Measurements from ENCODE around the gene HOXD13. TPM values are rescaled to one million over a fixed set of nuclear protein-coding genes. Genes with fewer than 3 reads are reported as not detected.

The HOXD13 gene
- 0.28 and 1.0 TPM in 2 replicates for polyA plus RNA-seq (2014; cell fraction: cytosol; rRNA removed)
- polyA plus RNA-seq (2014; cell fraction: nucleus; rRNA removed): 0.08 TPM in 1 of 2 replicates, not detected in the other

- DNase-seq (ENCODE audit: low spot score): no peak
These were observed at the start of gene HOXD13 for GRCh38 chr2:176092270-176093144. TSS of gene HOXD13 (plus strand) at chr2:176092721. CDS start at chr2:176092891, 170 bp downstream.

DNA sequence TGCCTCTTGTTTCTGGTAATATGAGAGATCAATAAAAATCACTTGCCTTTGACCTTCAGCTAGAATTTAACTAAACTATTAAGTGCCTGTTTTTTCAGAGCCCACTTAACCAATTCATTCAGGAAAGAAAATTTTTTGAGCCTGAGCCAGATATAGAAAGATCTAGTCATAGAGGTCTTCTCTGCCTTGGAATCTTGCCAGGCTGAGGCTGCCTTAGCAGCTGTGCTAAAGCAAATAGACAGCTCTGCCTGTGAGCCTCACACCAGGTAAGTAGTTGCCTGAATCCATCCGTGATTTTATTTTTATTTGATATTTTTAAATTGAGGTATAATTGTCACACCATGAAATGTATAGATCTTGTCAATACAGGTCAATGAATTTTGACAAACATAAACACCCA, 36.1 kb upstream of the HOXD13 start:
- DNase-seq (ENCODE audit: low spot score): no peak

DNA sequence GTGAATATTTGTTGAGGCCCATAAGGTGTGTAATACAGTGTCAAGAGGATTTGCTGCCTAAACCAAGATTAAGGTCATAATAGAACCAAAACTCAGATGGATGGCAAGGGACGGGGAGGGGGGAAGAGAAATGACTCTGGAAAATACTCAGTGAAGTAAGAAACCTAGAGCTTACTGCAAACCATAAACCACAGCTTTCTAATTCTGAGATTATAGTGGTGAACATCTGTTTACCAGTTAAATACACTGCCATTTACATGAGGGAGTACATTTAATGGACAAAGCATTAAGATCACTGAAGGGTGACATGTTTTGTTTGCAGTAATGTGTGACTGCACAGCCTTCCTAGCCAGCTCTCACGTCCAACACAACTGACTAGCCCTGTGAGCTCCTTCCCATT, 28.6 kb upstream of the HOXD13 start:
- DNase-seq (ENCODE audit: low spot score): no peak

DNA sequence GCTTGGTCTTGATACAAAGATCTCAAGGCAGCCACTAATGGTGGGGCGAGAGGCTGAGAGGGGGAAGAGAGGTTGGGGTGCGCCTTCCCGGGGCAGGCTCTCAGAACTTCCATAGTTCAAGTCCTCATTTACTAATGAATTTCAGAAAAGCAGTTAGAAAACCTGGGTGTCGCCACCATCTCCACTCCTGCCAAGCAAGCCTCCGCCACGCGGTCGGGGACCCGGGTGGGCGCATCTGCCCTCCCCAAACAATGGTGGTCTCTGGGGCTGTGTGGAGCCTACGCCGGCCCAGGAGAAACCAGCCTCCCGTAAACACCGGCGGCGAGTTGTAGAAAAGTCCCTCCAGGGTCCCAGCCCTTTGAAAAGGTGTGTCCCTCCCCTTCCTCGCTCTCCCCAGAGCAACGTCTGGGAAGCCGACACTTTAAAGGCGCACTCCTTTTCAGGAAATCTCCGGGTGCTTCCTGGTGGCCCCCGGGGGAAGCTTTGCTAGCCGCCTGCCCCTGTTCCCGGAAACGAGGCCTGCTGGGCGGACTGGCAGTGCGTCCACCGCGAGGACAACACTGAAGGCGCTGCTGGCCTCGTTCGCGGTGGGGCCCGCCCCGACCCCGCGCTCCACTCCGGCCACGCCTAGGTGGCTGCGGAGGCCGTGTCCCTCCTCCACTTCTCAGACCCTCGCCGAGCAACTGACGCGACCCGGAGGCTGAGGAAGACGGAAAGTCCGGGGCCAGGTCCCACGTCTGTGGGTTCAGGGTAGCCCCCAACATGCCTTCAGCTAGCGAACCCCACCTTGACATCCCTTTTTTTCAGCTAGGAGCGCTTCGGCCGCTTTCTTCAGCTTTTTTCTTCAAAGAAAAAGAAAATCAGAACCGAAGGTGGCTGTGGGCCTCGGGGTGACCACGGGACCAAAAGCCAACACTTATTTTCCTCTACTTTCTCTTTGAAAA, 25.6 kb upstream of the HOXD13 start:
- no peak for DNase-seq (ENCODE audit: low spot score)

- DNase-seq (ENCODE audit: low spot score): no peak
These were observed 24.7 kb upstream of the HOXD13 start for GRCh38 chr2:176067589-176068418.

GRCh38 chr2:176068419-176068832, 24.1 kb upstream of the HOXD13 start:
- no peak for DNase-seq (ENCODE audit: low spot score)

- no peak for DNase-seq (ENCODE audit: low spot score)
These were observed 20.9 kb upstream of the HOXD13 start for GRCh38 chr2:176071330-176072291.

GRCh38 chr2:176072292-176072669, 20.2 kb upstream of the HOXD13 start:
- no peak for DNase-seq (ENCODE audit: low spot score)

DNA sequence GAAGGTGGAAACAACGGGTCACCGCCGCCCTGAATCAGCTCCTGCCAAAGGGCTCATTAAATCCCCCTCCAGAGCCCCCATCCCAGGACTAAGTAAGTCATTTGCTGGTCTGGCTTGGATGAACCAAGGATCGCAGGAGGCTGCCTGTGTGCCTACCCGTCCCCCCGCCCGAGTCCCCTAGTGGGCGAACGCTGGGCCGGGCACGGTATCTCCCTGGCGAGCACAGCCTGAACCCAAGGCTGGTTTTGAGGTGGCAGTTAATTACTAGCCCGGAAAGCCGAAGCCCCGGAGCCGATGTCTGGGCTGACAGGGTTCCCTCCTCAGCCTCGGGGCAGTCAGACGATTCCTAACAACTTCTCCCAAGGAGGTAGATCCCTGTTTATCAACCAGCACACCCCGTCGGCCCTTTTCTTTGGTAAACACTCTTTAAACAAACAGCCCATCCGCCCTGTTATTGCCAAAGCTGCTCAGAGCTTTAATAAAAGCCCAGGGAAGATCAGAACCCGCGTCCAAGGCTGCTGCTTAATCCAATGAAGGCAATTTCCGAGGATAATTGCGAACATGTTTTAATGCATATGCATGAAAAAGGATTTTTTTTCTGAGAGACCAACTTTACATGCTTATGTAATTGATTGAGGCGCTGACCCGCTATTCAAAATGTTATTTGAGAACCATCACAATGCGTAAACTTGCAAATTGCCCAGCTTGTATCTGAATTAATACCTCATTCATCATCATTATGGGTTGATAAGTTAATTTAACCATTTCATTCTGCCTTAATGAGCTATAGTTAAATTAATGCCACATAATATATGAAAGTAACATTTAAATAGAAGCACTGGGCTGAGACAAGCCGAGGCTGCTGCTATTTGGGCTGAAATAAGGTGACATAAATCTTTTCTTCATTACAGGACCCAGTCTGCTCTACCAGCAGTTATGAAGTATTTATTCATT, 19.3 kb upstream of the HOXD13 start:
- DNase-seq (ENCODE audit: low spot score): no peak

- DNase-seq (ENCODE audit: low spot score): no peak
These were observed 17.5 kb upstream of the HOXD13 start for GRCh38 chr2:176074919-176075425.

DNA sequence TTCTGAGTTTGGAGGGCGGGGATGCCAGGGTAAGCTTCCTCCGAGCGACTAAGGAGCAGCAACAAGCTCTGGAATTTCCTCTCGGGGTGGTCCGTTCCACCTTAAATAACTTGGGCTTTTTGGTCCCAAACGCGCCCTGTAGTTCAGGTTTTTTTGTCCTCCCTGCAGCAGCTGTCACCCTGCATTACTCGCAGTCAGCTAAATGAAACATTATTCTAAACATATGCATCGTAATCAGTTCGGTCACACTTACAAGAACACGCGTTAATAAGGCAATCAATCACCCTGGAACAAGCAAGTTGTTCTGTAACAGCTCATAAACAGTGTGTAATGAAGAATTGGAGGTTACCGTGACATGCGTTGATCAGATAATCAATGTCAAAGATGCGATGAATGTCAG, 17.0 kb upstream of the HOXD13 start:
- DNase-seq (ENCODE audit: low spot score): no peak

DNA sequence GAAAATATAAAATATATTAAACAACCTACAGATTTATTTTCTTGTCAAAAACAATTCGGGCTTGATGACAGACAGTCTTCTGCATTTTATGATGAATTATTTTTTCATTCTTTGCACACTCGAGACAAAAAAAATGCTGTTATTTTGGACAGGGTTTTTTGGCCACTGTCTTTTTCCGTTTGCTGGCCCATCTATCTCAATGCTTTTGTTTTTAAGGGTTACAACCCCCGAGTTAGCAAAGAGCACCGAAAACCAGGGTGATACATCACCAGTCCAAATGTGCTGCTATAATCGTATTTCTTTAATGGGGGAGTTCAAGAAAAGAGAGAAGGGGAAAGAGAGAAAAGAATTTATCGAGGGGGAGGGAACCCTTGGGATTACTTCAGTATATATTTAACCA, 16.5 kb upstream of the HOXD13 start:
- no peak for DNase-seq (ENCODE audit: low spot score)

- DNase-seq (ENCODE audit: low spot score): no peak
These were observed 15.7 kb upstream of the HOXD13 start for GRCh38 chr2:176076796-176077195.

- DNase-seq (ENCODE audit: low spot score): no peak
These were observed 13.8 kb upstream of the HOXD13 start for GRCh38 chr2:176078541-176079284.

DNA sequence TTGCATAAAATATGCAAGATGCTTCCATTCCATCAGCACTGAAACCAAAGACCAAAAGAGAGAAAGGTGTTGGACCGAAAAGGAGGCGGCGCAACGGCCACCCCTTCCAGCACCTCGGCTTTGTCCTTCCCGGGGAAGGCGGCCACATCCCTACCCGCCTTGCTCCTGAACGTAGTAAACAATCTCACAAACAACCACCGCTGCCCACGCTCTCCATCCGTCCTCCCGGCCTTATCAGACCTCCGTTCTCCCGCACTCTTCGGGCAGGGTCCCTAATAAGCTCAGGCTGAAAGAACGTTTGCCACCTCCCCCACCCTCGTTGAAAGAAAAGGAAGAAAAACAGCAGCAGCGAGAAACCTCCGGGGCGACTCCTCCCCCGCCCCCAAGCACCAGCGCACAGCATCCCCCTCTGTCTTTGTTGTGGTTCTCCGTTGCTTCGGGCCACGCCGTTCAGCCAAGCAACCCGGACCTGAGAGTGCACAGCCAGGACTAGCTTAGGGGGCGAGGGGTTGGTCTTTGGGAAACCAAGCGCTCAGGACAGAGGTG, 13.2 kb upstream of the HOXD13 start:
- DNase-seq (ENCODE audit: low spot score): no peak

- DNase-seq (ENCODE audit: low spot score): peak; percentile 81
These were observed 12.5 kb upstream of the HOXD13 start for GRCh38 chr2:176079831-176080539.
